ENCODE measurements around the gene C1RL.
A peak's percentile ranks its signal among the peaks of the same experiment; 100 is the strongest.

Gene C1RL

GRCh38 chr12:7114008-7114407 lies 5.0 kb upstream of the C1RL start:
- peaks cover 7% of the 10 kb centered on the region; the same call in 1 of the 2 replicates for H3K79me2 ChIP-seq (ENCODE audit: low read length)
- H3K27ac ChIP-seq (ENCODE audit: low read length) = no peak overlapping the region
- H2AFZ ChIP-seq (ENCODE audit: low read length) = no peak overlapping the region
- DNase-seq = no peak
- H4K20me1 ChIP-seq (ENCODE audit: insufficient read depth, low read length) = no peaks in the 10 kb centered on the region
- 0 out of 2 replicates have a peak, but pooled peaks cover 13% of the 10 kb centered on the region for H3K4me1 ChIP-seq (ENCODE audit: low read length)
- no peaks in the 10 kb centered on the region for H3K36me3 ChIP-seq (replicated peaks; ENCODE audit: insufficient read depth, low read length)
- no peaks in the 10 kb centered on the region for H3K9me2 ChIP-seq (replicated peaks; ENCODE audit: insufficient read depth, low read length)
- no peaks in the 10 kb centered on the region for H3F3A ChIP-seq (ENCODE audit: insufficient read depth, low read length)
- no peaks in the 10 kb centered on the region for H3K9me3 ChIP-seq (replicated peaks; ENCODE audit: insufficient read depth, low read length)
- H3K4me3 ChIP-seq (ENCODE audit: low read length) = no peak overlapping the region
- no peaks in the 10 kb centered on the region for H3K27me3 ChIP-seq (replicated peaks; ENCODE audit: insufficient read depth, low read length)
- no peak overlapping the region for H3K4me2 ChIP-seq (ENCODE audit: low read depth, low read length)
- TF ChIP-seq, protein P1, sequence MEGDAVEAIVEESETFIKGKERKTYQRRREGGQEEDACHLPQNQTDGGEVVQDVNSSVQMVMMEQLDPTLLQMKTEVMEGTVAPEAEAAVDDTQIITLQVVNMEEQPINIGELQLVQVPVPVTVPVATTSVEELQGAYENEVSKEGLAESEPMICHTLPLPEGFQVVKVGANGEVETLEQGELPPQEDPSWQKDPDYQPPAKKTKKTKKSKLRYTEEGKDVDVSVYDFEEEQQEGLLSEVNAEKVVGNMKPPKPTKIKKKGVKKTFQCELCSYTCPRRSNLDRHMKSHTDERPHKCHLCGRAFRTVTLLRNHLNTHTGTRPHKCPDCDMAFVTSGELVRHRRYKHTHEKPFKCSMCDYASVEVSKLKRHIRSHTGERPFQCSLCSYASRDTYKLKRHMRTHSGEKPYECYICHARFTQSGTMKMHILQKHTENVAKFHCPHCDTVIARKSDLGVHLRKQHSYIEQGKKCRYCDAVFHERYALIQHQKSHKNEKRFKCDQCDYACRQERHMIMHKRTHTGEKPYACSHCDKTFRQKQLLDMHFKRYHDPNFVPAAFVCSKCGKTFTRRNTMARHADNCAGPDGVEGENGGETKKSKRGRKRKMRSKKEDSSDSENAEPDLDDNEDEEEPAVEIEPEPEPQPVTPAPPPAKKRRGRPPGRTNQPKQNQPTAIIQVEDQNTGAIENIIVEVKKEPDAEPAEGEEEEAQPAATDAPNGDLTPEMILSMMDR (IDR thresholded peaks at IDR 0.05; ENCODE audit: low read length) = no peak
- TF ChIP-seq EZH2 (optimal IDR thresholded peaks at IDR 0.05; ENCODE audit: low read depth, low read length) (no peak), EZH2phosphoT487 (IDR thresholded peaks at IDR 0.05; ENCODE audit: low read length) (no peak)
- H3K9ac ChIP-seq (ENCODE audit: low read length) = no peak overlapping the region

DNA sequence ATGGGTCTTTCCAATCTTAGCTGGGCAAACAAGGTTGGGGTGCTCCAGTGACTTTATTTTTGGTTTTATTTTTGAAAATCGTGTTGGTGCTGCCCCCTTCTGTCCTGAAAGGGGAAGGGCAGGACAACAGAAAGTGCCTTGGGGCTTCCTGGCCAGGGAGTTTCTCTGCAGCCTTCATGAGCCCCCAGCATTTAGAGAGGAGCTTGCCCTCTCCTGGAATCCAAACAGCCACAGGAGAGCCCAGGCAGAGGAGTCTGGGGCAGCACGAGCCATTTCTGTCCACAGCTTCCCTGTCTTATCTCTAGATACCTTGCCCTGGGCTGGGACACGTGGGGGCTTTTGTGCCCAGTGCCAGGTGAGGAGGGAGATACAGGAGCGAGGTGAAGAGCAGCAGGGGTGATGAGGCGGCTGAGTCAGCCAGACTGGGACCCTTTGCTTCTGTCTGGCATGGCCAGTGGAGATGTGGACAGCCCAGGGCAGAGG lies 4.4 kb upstream of the C1RL start:
- Histone ChIP-seq H3K79me2 (ENCODE audit: low read length) (peaks cover 8% of the 10 kb centered on the region; the same call in 1 of the 2 replicates), H2AFZ (ENCODE audit: low read length) (no peak overlapping the region), H4K20me1 (ENCODE audit: insufficient read depth, low read length) (no peaks in the 10 kb centered on the region), H3K4me3 (ENCODE audit: low read length) (no peak overlapping the region), H3K27me3 (replicated peaks; ENCODE audit: insufficient read depth, low read length) (no peaks in the 10 kb centered on the region), H3F3A (ENCODE audit: insufficient read depth, low read length) (peaks cover 2% of the 10 kb centered on the region; the same call in 1 of the 2 replicates), H3K36me3 (replicated peaks; ENCODE audit: insufficient read depth, low read length) (no peaks in the 10 kb centered on the region), H3K4me1 (ENCODE audit: low read length) (0 out of 2 replicates have a peak, but pooled peaks cover 13% of the 10 kb centered on the region), H3K27ac (ENCODE audit: low read length) (no peak overlapping the region), H3K4me2 (ENCODE audit: low read depth, low read length) (peak overlapping the region; percentile 33; the same call in 1 of the 2 replicates), H3K9ac (ENCODE audit: low read length) (no peak overlapping the region), H3K9me3 (replicated peaks; ENCODE audit: insufficient read depth, low read length) (no peaks in the 10 kb centered on the region), H3K9me2 (replicated peaks; ENCODE audit: insufficient read depth, low read length) (no peaks in the 10 kb centered on the region)
- TF ChIP-seq, protein P1 (IDR thresholded peaks at IDR 0.05; ENCODE audit: low read length) = peak; percentile 78
- no peak for TF ChIP-seq EZH2phosphoT487 (IDR thresholded peaks at IDR 0.05; ENCODE audit: low read length)
- DNase-seq = peak; percentile 56

DNA sequence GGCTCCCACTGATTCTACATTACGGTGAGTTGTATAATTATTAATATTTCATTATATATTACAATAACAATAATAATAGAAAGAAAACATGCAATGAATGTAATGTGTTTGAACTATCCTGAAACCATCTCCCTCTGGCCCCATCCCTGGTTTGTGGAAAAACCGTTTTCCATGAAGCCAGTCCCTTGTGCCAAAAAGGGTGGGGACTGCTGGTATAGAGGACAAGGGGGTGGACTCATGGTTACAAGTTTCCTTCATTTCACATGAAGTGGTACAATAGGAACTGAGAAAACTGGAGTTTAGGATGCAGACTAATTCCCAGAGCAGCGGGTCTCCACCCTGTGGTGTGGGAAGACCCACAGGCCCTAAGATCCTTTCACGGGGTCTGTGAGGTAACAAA lies 3.0 kb upstream of the C1RL start:
- H3K36me3 ChIP-seq (replicated peaks; ENCODE audit: insufficient read depth, low read length) = no peaks in the 10 kb centered on the region
- no peak overlapping the region for H3K9ac ChIP-seq (ENCODE audit: low read length)
- H3K79me2 ChIP-seq (ENCODE audit: low read length) = peaks cover 8% of the 10 kb centered on the region; the same call in 1 of the 2 replicates
- no peaks in the 10 kb centered on the region for H3K9me3 ChIP-seq (replicated peaks; ENCODE audit: insufficient read depth, low read length)
- H3K4me2 ChIP-seq (ENCODE audit: low read depth, low read length) = no peak overlapping the region
- no peak overlapping the region for H3K27ac ChIP-seq (ENCODE audit: low read length)
- H3K4me1 ChIP-seq (ENCODE audit: low read length) = 0 out of 2 replicates have a peak, but pooled peaks cover 15% of the 10 kb centered on the region
- peaks cover 11% of the 10 kb centered on the region; the same call in 1 of the 2 replicates for H3F3A ChIP-seq (ENCODE audit: insufficient read depth, low read length)
- no peak overlapping the region for H3K4me3 ChIP-seq (ENCODE audit: low read length)
- TF ChIP-seq EZH2 (optimal IDR thresholded peaks at IDR 0.05; ENCODE audit: low read depth, low read length) = no peak
- no peak for TF ChIP-seq EZH2phosphoT487 (IDR thresholded peaks at IDR 0.05; ENCODE audit: low read length)
- TF ChIP-seq, protein P1 (IDR thresholded peaks at IDR 0.05; ENCODE audit: low read length) = no peak
- no peaks in the 10 kb centered on the region for H3K9me2 ChIP-seq (replicated peaks; ENCODE audit: insufficient read depth, low read length)
- H2AFZ ChIP-seq (ENCODE audit: low read length) = no peak overlapping the region
- H3K27me3 ChIP-seq (replicated peaks; ENCODE audit: insufficient read depth, low read length) = no peaks in the 10 kb centered on the region
- H4K20me1 ChIP-seq (ENCODE audit: insufficient read depth, low read length) = no peaks in the 10 kb centered on the region
- no peak for DNase-seq

Data from MM.1S (cell line).